Fibroblast of mammary gland (primary cell): Measurements from ENCODE around the gene SGIP1.
"Not testable (repeated sequence)": the region's sequence is repeated elsewhere in the genome, so short reads cannot be mapped to it uniquely, and the experiment has no call there.

Experiments used
- DNase-seq: peaks from one replicate; pipeline ENCODE4 v3.0.0-alpha.2; 2010; ENCODE audit warnings: low read depth
- H3K4me3 ChIP-seq: 2 replicates; pipeline ENCODE4 v1.5.1; 2011; ENCODE audit warnings: low read depth, mild to moderate bottlenecking, low read length, moderate library complexity; ENCODE audit not compliant: control insufficient read depth
- TF ChIP-seq, protein P1 (sequence below): conservative IDR thresholded peaks from 2 replicates; pipeline ENCODE4 v1.5.1; 2011; ENCODE audit warnings: low read depth, low read length, inconsistent platforms; ENCODE audit not compliant: control insufficient read depth, insufficient read depth

Gene SGIP1

GRCh38 chr1:66578841-66579240, 44.9 kb downstream of the SGIP1 start:
- no peak overlapping the region for H3K4me3 ChIP-seq
- DNase-seq, result no peak
- TF ChIP-seq, protein P1, sequence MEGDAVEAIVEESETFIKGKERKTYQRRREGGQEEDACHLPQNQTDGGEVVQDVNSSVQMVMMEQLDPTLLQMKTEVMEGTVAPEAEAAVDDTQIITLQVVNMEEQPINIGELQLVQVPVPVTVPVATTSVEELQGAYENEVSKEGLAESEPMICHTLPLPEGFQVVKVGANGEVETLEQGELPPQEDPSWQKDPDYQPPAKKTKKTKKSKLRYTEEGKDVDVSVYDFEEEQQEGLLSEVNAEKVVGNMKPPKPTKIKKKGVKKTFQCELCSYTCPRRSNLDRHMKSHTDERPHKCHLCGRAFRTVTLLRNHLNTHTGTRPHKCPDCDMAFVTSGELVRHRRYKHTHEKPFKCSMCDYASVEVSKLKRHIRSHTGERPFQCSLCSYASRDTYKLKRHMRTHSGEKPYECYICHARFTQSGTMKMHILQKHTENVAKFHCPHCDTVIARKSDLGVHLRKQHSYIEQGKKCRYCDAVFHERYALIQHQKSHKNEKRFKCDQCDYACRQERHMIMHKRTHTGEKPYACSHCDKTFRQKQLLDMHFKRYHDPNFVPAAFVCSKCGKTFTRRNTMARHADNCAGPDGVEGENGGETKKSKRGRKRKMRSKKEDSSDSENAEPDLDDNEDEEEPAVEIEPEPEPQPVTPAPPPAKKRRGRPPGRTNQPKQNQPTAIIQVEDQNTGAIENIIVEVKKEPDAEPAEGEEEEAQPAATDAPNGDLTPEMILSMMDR, result no peak

DNA sequence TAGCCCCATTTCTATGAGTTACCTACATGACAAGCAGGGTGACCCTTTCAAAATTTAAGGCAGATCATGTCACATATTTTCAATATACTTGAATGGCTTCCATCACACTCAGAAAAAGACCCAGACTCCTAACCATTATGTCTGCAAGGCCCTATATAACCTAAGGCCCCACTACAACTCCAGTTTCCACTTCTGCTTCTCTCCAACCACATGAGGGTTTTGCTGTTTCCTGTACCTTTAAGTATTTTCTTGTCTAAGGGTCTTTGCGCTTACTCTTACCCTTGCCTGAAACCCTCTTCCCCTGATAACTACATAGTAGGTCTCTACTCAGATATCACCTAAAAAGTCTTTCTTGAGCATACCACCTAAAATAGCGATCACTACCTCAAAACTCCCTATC, 46.1 kb downstream of the SGIP1 start:
- H3K4me3 ChIP-seq, result no peak overlapping the region
- TF ChIP-seq, protein P1, result no peak
- no peak for DNase-seq

GRCh38 chr1:66583021-66583420, 49.1 kb downstream of the SGIP1 start:
- no peak overlapping the region for H3K4me3 ChIP-seq
- peak; percentile 61 for DNase-seq
- TF ChIP-seq, protein P1, result no peak

- no peak for DNase-seq
- TF ChIP-seq, protein P1, result no peak
- no peak overlapping the region for H3K4me3 ChIP-seq
Observed at GRCh38 chr1:66585002-66585401, 51.0 kb downstream of the SGIP1 start.

GRCh38 chr1:66589326-66589725, 55.4 kb downstream of the SGIP1 start:
- H3K4me3 ChIP-seq, result no peak overlapping the region
- TF ChIP-seq, protein P1, result no peak
- no peak for DNase-seq

DNA sequence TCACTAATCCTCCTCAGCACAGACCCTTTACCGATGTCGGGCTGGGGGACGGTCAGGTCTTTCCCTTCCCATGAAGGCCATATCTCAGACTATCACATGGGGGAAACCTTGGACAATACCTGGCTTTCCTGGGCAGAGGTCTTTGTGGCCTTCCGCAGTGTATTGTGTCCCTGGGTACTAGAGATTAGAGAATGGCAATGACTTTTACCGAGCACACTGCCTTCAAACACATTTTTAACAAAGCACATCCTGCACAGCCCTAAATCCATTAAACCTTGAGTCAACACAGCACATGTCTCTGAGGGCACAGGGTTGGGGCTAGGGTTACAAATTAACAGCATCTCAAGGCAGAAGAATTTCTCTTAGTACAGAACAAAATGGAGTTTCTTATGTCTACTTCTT, 58.2 kb downstream of the SGIP1 start:
- H3K4me3 ChIP-seq, DNase-seq: not testable (repeated sequence)

- TF ChIP-seq, protein P1, result no peak
- DNase-seq, result no peak
- no peak overlapping the region for H3K4me3 ChIP-seq
Observed at GRCh38 chr1:66596191-66596590, 62.2 kb downstream of the SGIP1 start.
